ENCODE measurements around the gene TRPC4. TPM values are rescaled to one million over a fixed set of nuclear protein-coding genes. Genes with fewer than 3 reads are reported as not detected.

The TRPC4 gene
- total RNA-seq, result not detected

DNA sequence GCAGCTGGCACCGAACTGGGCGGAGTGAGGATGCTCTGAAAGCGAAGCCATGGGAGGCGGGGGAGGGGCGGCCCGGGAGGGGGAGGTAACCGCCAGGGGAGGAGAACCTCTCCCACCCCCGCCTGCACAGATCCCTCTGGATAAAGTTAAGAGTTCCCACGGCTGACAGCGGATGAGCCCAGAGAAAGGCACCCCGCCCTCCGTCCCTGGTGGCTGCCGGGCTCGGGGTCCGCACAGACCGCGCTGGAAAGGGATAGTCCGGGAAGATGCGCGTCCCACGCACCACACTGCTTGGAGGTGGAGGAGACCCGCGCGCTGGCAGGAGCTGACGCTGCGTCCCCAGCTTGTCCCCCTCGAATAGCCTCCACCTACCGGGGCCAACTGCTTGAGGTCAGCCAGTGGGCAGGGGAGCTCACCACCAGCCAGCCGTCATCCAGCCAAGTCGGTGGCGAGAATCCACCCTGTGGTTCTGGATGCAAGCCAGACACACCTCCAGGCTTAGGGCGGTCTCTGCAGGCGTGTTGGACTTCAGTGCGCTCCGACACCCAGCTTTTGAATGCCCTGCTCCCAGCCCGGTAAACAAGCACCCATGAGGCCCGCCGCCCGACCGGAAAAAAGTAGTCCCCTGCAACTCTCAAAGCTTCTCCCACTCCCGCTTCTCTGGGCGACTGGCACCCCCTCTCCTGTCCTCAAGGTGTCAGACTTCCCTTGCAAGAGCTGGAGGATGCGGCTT is at the start of gene TRPC4:
Gene TRPC4 (minus strand): TSS at position 17 of the 733 bp plus-strand sequence. CDS start 86,439 bp downstream, outside the sequence.
- Mint-ChIP-seq H3K27me3 (peaks cover 25% of the 10 kb centered on the region), H3K4me1 (peaks cover 8% of the 10 kb centered on the region), H3K4me3 (no peak within 1 kb of the TSS), H3K36me3 (ENCODE audit: low read depth) (no peaks in the 10 kb centered on the region), H3K9me3 (ENCODE audit: low read depth) (no peaks in the 10 kb centered on the region), H3K27ac (no peak within 1 kb of the TSS)
- peak; percentile 32 for DNase-seq
- CTCF ChIA-PET, result interaction anchor here (0.7 to 1.4 kb wide), 2 partner anchors 8 to 646 kb away, joined by 3 read pairs; no protein-coding TSS in a partner anchor
- intact Hi-C loops (cut with DNase I, micrococcal nuclease), result no loop called here
- POLR2A ChIA-PET, result no interaction called here
- no peak for ATAC-seq

DNA sequence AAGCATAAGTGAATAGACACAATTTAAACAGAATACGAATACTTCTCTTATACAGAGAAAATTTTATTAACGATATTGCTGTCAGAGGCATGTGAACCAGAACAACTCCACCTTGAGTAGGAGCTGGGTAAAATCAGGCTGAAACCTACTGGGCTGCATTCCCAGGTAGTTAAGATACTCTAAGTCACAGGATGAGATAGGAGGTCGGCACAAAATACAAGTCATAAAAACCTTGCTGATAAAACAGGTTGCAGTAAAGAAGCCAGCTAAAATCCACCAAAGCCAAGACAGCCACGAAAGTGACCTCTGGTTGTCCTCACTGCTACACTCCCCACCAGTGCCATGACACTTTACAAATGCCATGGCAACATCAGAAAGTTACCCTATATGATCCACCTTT is 49.2 kb upstream of the TRPC4 start:
- H3K4me1 Mint-ChIP-seq, result no peaks in the 10 kb centered on the region
- no peaks in the 10 kb centered on the region for H3K36me3 Mint-ChIP-seq (ENCODE audit: low read depth)
- DNase-seq, result no peak
- POLR2A ChIA-PET, result no interaction called here
- intact Hi-C loops (cut with DNase I, micrococcal nuclease), result no loop called here
- no peak overlapping the region for H3K4me3 Mint-ChIP-seq
- no peak overlapping the region for H3K27ac Mint-ChIP-seq
- CTCF ChIA-PET, result no interaction called here
- no peaks in the 10 kb centered on the region for H3K27me3 Mint-ChIP-seq
- peaks cover 7% of the 10 kb centered on the region for H3K9me3 Mint-ChIP-seq (ENCODE audit: low read depth)
- ATAC-seq, result no peak

DNA sequence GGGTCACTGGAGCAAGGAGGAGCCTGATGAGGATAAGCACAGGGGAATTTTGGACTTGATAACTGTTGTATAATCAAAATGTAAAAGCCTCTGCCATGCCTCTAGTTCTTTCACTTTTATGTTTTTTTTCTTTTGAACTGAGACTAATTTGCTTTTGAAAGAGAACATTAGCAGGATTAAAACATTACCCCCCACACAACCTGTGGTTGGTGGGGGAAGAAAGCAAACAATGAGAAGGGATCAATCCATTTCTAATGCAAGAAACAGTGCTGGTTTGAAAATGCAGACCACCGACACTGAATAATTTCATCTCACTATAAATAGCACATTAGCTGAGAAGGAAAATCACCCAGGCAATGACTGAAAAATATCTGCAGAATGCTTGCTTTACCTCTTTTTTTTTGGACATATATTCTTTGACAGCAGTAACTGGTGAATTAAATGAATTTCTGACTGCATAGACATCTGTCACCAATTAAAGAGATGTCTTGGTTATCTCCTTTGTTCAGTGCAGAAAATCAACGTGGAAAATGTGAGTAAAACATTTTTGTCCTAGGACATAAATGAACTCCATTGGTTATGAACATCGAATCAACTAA is 48.6 kb upstream of the TRPC4 start:
- H3K27me3 Mint-ChIP-seq, result no peaks in the 10 kb centered on the region
- H3K4me3 Mint-ChIP-seq, result no peak overlapping the region
- DNase-seq (no peak), ATAC-seq (no peak)
- ChIA-PET CTCF (no interaction called here), POLR2A (no interaction called here)
- H3K4me1 Mint-ChIP-seq, result no peaks in the 10 kb centered on the region
- intact Hi-C loops (cut with DNase I, micrococcal nuclease), result no loop called here
- H3K36me3 Mint-ChIP-seq (ENCODE audit: low read depth), result no peaks in the 10 kb centered on the region
- peaks cover 7% of the 10 kb centered on the region for H3K9me3 Mint-ChIP-seq (ENCODE audit: low read depth)
- H3K27ac Mint-ChIP-seq, result no peak overlapping the region

DNA sequence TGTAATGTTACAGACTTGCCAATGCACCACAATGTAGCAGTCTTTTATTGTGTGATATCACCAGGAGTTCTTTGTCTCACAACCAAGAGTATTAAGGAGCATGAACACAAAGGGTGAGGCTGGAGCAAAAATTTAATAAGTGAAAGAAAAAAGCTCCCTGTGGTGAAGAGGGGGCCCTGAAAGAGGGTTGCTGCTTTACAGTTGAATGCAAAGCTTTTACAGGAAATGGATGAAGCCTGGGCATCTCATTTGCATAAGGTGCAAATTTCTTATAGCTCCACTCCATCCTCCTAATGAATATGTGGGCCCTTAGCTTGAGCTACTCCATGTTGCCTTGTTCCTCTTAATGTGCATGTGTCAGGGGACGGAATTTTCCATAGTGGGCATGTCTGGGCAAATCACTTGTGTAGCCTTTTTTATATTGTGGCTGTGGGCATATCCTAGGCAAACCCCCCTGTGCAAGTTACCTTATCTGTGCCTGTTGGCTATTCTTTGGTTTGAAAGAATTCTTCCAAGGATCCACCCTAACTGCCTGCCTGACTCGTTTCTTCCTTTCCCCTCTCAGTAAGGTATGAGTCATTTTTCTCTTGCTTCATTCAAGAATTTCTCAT is 45.3 kb upstream of the TRPC4 start:
- no peak for DNase-seq
- H3K36me3 Mint-ChIP-seq (ENCODE audit: low read depth), result no peaks in the 10 kb centered on the region
- ATAC-seq, result no peak
- peaks cover 9% of the 10 kb centered on the region for H3K9me3 Mint-ChIP-seq (ENCODE audit: low read depth)
- ChIA-PET CTCF (no interaction called here), POLR2A (no interaction called here)
- H3K27ac Mint-ChIP-seq, result no peak overlapping the region
- intact Hi-C loops (cut with DNase I, micrococcal nuclease), result no loop called here
- no peaks in the 10 kb centered on the region for H3K4me1 Mint-ChIP-seq
- no peak overlapping the region for H3K4me3 Mint-ChIP-seq
- no peaks in the 10 kb centered on the region for H3K27me3 Mint-ChIP-seq

DNA sequence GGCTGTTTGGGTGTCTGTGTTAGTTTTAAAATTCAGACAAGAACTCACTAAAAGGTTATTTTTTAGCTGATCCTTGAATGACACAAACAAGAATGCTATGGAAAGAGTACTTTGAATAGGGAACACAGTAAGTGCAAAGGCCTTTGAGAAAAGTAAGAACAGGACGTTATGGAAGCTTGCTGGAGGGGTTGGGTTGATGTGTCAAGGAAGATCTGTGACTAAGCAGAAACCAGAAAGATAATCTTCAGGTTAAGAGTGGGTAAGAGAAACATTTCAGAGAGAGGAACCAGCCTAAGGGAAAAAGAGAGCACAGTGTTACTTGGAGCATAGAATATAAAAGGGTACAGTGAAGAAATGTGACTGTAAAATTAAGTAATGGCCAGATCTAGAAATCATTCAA is 41.2 kb upstream of the TRPC4 start:
- ChIA-PET CTCF (no interaction called here), POLR2A (no interaction called here)
- no peaks in the 10 kb centered on the region for H3K36me3 Mint-ChIP-seq (ENCODE audit: low read depth)
- H3K27me3 Mint-ChIP-seq, result no peaks in the 10 kb centered on the region
- ATAC-seq (no peak), DNase-seq (no peak)
- no peaks in the 10 kb centered on the region for H3K4me1 Mint-ChIP-seq
- H3K27ac Mint-ChIP-seq, result no peak overlapping the region
- intact Hi-C loops (cut with DNase I, micrococcal nuclease), result no loop called here
- H3K9me3 Mint-ChIP-seq (ENCODE audit: low read depth), result peaks cover 8% of the 10 kb centered on the region
- H3K4me3 Mint-ChIP-seq, result no peak overlapping the region

DNA sequence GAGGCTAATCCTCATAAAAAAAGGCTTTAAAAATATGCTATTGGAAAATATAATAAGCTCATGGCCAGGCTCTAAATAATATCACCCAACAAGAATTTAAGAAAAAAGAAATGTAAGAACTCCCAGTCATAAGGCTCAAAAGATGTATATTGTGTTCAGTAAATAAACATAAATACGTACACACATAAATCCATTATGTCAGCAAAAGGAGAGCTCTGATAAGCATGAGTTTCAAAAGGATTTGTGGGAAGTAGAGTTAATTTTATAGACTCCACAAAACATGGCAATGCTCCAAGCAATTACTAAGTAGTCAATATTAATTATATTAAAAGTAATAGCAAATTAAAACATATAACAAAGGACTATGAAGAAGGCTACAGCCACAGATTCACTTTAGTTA is 37.3 kb upstream of the TRPC4 start:
- intact Hi-C loops (cut with DNase I, micrococcal nuclease), result no loop called here
- ChIA-PET CTCF (no interaction called here), POLR2A (no interaction called here)

DNA sequence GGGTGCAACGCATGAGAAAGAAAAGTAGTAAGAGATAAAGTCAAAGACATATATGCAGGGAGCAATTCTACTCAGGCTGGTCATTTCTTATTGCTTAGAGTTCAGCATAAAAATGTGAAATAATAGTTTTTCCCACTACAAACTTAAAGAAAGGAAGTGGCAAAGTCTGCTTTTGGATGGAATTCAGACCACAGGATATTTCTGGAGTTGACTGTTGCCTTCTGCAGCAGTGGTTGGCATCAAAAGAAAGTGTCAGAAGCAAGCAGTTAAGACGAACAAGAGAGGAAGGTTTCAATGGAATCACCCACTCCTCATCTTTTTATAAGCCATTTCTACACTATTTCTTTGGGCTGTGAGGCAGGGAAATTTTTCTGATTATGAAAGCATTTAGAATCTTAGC is 36.2 kb upstream of the TRPC4 start:
- ChIA-PET POLR2A (no interaction called here), CTCF (no interaction called here)
- intact Hi-C loops (cut with DNase I, micrococcal nuclease), result no loop called here
- H3K27me3 Mint-ChIP-seq, result no peaks in the 10 kb centered on the region
- ATAC-seq, result no peak
- H3K4me1 Mint-ChIP-seq, result no peaks in the 10 kb centered on the region
- H3K4me3 Mint-ChIP-seq, result no peak overlapping the region
- H3K9me3 Mint-ChIP-seq (ENCODE audit: low read depth), result no peaks in the 10 kb centered on the region
- H3K36me3 Mint-ChIP-seq (ENCODE audit: low read depth), result no peaks in the 10 kb centered on the region
- DNase-seq, result no peak
- H3K27ac Mint-ChIP-seq, result no peak overlapping the region

More for the DNA sequence above, 37.3 kb upstream of the TRPC4 start:
- Mint-ChIP-seq H3K36me3 (ENCODE audit: low read depth) (no peaks in the 10 kb centered on the region), H3K4me3 (no peak overlapping the region), H3K9me3 (ENCODE audit: low read depth) (peaks cover 2% of the 10 kb centered on the region), H3K27me3 (no peaks in the 10 kb centered on the region), H3K27ac (no peak overlapping the region), H3K4me1 (no peaks in the 10 kb centered on the region)
- ATAC-seq (no peak), DNase-seq (no peak)

DNA sequence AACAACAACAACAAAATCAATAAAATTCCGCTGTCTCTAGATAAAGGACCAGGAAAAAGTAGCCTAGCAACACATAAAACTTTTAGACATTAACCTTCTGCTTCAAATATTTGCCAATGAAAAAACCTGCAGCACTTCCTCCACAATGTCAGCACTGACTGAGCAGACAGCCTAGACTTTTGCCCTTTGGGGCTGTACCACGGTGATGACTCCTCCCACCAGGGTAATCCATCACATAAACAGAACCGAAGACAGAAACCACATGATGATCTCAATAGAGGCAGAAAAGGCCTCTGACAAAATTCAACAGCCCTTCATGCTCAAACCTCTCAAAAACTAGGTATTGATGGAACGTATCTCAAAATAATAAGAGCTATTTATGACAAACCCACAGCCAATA is 30.2 kb upstream of the TRPC4 start:
- no peak for ATAC-seq
- CTCF ChIA-PET, result no interaction called here
- Mint-ChIP-seq H3K4me3 (no peak overlapping the region), H3K9me3 (ENCODE audit: low read depth) (no peaks in the 10 kb centered on the region), H3K36me3 (ENCODE audit: low read depth) (no peaks in the 10 kb centered on the region), H3K4me1 (no peaks in the 10 kb centered on the region), H3K27ac (no peak overlapping the region), H3K27me3 (no peaks in the 10 kb centered on the region)
- POLR2A ChIA-PET, result no interaction called here
- intact Hi-C loops (cut with DNase I, micrococcal nuclease), result no loop called here
- DNase-seq, result no peak

DNA sequence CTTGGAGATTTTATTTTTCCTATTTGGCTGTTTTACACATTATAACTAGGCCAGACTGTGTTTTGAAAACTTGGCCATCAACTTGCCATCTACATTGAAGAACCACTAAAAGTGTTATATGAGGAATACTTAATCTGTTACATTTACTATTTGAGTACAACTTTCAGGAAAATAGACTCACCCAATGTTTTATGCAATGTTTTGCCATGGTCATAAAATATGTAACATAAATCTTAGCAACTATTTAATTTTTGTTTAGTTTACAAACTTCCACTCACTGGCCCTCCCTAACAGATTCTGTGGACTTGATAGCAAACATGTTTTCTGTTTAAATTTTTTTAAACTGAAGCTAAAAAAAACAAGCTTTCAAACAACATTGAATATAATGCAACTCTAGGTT is 23.7 kb upstream of the TRPC4 start:
- Mint-ChIP-seq H3K4me3 (no peak overlapping the region), H3K36me3 (ENCODE audit: low read depth) (no peaks in the 10 kb centered on the region), H3K27ac (no peak overlapping the region), H3K4me1 (no peaks in the 10 kb centered on the region), H3K27me3 (peaks cover 4% of the 10 kb centered on the region), H3K9me3 (ENCODE audit: low read depth) (no peaks in the 10 kb centered on the region)
- no peak for DNase-seq
- ChIA-PET POLR2A (no interaction called here), CTCF (no interaction called here)
- ATAC-seq, result no peak
- intact Hi-C loops (cut with DNase I, micrococcal nuclease), result no loop called here

DNA sequence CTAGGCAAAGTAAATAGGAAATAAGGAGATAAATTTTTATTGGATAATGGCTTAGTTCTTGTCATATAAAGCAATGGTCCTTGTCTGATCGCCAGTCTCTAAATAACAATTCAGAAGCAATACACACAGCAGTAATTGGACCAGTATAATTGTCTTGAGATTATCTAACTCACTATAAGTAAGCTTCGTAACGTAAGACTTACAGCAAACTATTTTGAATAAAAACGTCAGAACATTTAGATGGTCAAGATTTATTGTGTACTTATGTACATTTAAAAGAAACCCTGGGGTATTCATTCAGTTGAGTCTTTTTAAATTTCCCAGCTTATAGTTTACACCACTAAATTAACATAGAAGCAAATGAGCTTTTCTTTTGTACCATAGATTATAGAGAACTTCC is 20.2 kb upstream of the TRPC4 start:
- Mint-ChIP-seq H3K9me3 (ENCODE audit: low read depth) (no peaks in the 10 kb centered on the region), H3K4me3 (no peak overlapping the region), H3K4me1 (no peaks in the 10 kb centered on the region), H3K27ac (no peak overlapping the region), H3K36me3 (ENCODE audit: low read depth) (no peaks in the 10 kb centered on the region), H3K27me3 (peaks cover 4% of the 10 kb centered on the region)
- ATAC-seq, result no peak
- intact Hi-C loops (cut with DNase I, micrococcal nuclease), result no loop called here
- ChIA-PET CTCF (no interaction called here), POLR2A (no interaction called here)
- DNase-seq, result no peak

DNA sequence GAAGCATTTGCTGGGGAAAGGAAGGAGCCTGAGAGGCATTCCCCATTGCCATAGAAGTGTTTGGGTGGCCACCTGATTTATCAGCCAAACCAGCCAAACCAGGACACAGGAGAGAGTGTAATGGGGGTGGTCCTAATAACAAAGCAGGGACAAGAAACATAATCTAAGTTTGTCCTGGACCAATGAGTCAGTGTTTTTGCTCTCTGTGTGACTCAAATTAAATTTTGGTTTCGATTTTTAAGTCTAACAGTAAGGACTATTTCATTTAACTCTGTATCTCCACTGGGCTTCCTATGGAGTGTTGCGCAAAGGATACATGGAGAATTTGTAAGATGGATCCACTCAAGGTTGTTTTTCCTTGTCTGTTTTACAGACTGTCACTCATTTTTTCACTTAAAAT is 19.5 kb upstream of the TRPC4 start:
- H3K4me3 Mint-ChIP-seq, result no peak overlapping the region
- ATAC-seq (no peak), DNase-seq (no peak)
- no peaks in the 10 kb centered on the region for H3K36me3 Mint-ChIP-seq (ENCODE audit: low read depth)
- intact Hi-C loops (cut with DNase I, micrococcal nuclease), result no loop called here
- H3K4me1 Mint-ChIP-seq, result no peaks in the 10 kb centered on the region
- ChIA-PET CTCF (no interaction called here), POLR2A (no interaction called here)
- no peak overlapping the region for H3K27ac Mint-ChIP-seq
- no peaks in the 10 kb centered on the region for H3K9me3 Mint-ChIP-seq (ENCODE audit: low read depth)
- H3K27me3 Mint-ChIP-seq, result peaks cover 4% of the 10 kb centered on the region

DNA sequence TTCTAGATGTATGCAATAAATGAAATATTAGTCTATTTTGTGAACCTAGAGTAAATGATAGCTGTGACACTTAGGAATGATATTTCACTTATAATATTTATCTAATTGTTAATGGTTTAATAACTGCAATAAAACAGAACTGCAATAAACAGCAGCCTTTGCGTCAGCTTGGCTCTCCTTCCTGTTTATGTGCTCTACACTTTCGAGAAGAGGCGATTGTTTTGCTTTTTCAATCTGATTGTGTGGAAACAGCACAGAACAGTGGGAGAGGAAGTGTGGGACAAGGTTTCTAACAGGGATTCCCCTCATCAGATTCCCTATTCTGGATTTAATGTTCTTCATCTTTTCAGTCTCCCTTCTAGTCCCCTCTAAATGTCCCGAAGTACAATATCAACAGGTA is 17.3 kb upstream of the TRPC4 start:
- Mint-ChIP-seq H3K9me3 (ENCODE audit: low read depth) (no peaks in the 10 kb centered on the region), H3K4me3 (no peak overlapping the region), H3K27me3 (peaks cover 4% of the 10 kb centered on the region), H3K4me1 (no peaks in the 10 kb centered on the region), H3K36me3 (ENCODE audit: low read depth) (no peaks in the 10 kb centered on the region), H3K27ac (no peak overlapping the region)
- DNase-seq, result no peak
- POLR2A ChIA-PET, result no interaction called here
- intact Hi-C loops (cut with DNase I, micrococcal nuclease), result no loop called here
- CTCF ChIA-PET, result no interaction called here
- no peak for ATAC-seq
